ENCODE measurements around the gene RABGAP1L. TPM values are rescaled to one million over a fixed set of nuclear protein-coding genes. Genes with fewer than 3 reads are reported as not detected.

Gene RABGAP1L
- total RNA-seq, 6 experiments from 2014 or later, result 11.7 to 23.1 (median 18.5) TPM

DNA sequence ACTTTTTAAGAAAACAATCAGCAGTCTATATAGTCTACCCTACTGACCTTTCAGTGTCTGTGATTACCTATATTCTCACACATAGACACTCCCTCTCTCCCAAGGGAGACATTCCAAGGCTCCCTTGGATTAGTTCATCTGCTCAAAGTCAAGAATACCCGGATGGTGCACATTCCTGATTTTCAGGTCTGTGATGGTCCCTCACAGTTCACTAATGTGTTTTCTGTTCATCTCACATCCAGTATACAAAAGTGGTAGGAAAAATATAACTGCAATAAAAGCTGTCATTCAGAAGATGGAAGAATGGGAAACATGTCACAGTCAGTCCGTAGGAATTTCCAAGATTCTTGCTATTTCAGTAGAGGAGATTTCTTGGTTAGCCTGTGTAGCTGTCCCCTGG lies 616.3 kb downstream of the RABGAP1L start:
- H3K36me3 ChIP-seq, result no peaks in the 10 kb centered on the region
- no peaks in the 10 kb centered on the region for H3K9me3 ChIP-seq
- no peak for ATAC-seq
- no peak overlapping the region for H3K4me3 ChIP-seq
- H3K27me3 ChIP-seq, result no peaks in the 10 kb centered on the region
- peaks cover 0 to 10% (median 0%) of the 10 kb centered on the region in 4 donors for H3K4me1 ChIP-seq
- 93% methylated on average over 2 of the region's 2 CpGs for WGBS (ENCODE audit: insufficient coverage, low coverage, low lambda C conversion rate, missing lambda C conversion rate)
- TF ChIP-seq, protein P1, sequence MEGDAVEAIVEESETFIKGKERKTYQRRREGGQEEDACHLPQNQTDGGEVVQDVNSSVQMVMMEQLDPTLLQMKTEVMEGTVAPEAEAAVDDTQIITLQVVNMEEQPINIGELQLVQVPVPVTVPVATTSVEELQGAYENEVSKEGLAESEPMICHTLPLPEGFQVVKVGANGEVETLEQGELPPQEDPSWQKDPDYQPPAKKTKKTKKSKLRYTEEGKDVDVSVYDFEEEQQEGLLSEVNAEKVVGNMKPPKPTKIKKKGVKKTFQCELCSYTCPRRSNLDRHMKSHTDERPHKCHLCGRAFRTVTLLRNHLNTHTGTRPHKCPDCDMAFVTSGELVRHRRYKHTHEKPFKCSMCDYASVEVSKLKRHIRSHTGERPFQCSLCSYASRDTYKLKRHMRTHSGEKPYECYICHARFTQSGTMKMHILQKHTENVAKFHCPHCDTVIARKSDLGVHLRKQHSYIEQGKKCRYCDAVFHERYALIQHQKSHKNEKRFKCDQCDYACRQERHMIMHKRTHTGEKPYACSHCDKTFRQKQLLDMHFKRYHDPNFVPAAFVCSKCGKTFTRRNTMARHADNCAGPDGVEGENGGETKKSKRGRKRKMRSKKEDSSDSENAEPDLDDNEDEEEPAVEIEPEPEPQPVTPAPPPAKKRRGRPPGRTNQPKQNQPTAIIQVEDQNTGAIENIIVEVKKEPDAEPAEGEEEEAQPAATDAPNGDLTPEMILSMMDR (IDR thresholded peaks at IDR 0.05), result no peak
- TF ChIP-seq POLR2A (IDR thresholded peaks at IDR 0.05), result no peak
- H3K27ac ChIP-seq, result no peak overlapping the region
- no peak for DNase-seq
- intact Hi-C loops (cut with DNase I), result no loop called here

- peaks cover 0 to 4% (median 0%) of the 10 kb centered on the region in 4 donors for H3K4me1 ChIP-seq
- DNase-seq (no peak), ATAC-seq (no peak)
- intact Hi-C loops (cut with DNase I), result no loop called here
- H3K27me3 ChIP-seq, result no peaks in the 10 kb centered on the region
- H3K4me3 ChIP-seq, result no peak overlapping the region
- H3K9me3 ChIP-seq, result no peaks in the 10 kb centered on the region
- 100% methylated on average over 2 of the region's 2 CpGs for WGBS (ENCODE audit: insufficient coverage, low coverage, low lambda C conversion rate, missing lambda C conversion rate)
- no peaks in the 10 kb centered on the region for H3K36me3 ChIP-seq
- TF ChIP-seq, protein P1 (IDR thresholded peaks at IDR 0.05), result no peak
- TF ChIP-seq POLR2A (IDR thresholded peaks at IDR 0.05), result no peak
- no peak overlapping the region for H3K27ac ChIP-seq
Observed at GRCh38 chr1:174777262-174777661, 617.9 kb downstream of the RABGAP1L start.

GRCh38 chr1:174785510-174785909 lies 626.2 kb downstream of the RABGAP1L start:
- Histone ChIP-seq H3K36me3 (no peaks in the 10 kb centered on the region), H3K9me3 (no peaks in the 10 kb centered on the region), H3K27ac (no peak overlapping the region), H3K4me1 (peaks cover 0 to 4% (median 0%) of the 10 kb centered on the region in 4 donors), H3K4me3 (no peak overlapping the region), H3K27me3 (no peaks in the 10 kb centered on the region)
- 91% methylated on average over 6 of the region's 6 CpGs for WGBS (ENCODE audit: insufficient coverage, low coverage, low lambda C conversion rate, missing lambda C conversion rate)
- DNase-seq (no peak), ATAC-seq (no peak)
- TF ChIP-seq POLR2A (IDR thresholded peaks at IDR 0.05), result no peak
- TF ChIP-seq, protein P1 (IDR thresholded peaks at IDR 0.05), result no peak
- intact Hi-C loops (cut with DNase I), result no loop called here

GRCh38 chr1:174786358-174786757 lies 627.0 kb downstream of the RABGAP1L start:
- Histone ChIP-seq H3K27me3 (no peaks in the 10 kb centered on the region), H3K4me1 (peaks cover 0 to 4% (median 0%) of the 10 kb centered on the region in 4 donors), H3K9me3 (no peaks in the 10 kb centered on the region), H3K27ac (no peak overlapping the region), H3K36me3 (no peaks in the 10 kb centered on the region), H3K4me3 (no peak overlapping the region)
- ATAC-seq (no peak), DNase-seq (no peak)
- WGBS (ENCODE audit: insufficient coverage, low coverage, low lambda C conversion rate, missing lambda C conversion rate), result 44% methylated on average over 2 of the region's 2 CpGs
- intact Hi-C loops (cut with DNase I), result no loop called here
- TF ChIP-seq POLR2A (IDR thresholded peaks at IDR 0.05), result no peak

DNA sequence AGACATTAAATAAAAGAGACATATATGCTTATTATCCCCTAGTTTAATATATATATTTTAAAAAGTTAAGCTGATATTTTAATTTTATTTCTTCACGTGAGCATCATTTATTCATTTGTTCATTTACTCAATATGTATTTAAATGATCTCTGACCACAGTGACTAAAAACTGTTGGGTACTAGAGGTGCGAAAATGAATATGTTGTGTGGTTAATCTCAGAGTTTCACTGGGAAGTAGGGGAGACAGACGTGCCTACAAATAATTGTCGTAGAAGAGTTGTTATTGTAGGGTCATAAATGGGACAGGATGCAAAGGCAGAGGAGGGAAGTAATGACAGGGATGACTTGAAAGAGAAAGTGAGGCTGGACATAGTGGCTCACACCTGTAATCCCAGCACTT lies 627.4 kb downstream of the RABGAP1L start:
- no peak overlapping the region for H3K4me3 ChIP-seq
- no peak overlapping the region for H3K27ac ChIP-seq
- ATAC-seq (no peak), DNase-seq (no peak)
- TF ChIP-seq, protein P1 (IDR thresholded peaks at IDR 0.05), result no peak
- no peak for TF ChIP-seq POLR2A (IDR thresholded peaks at IDR 0.05)
- intact Hi-C loops (cut with DNase I), result no loop called here
- H3K9me3 ChIP-seq, result no peaks in the 10 kb centered on the region
- H3K36me3 ChIP-seq, result no peaks in the 10 kb centered on the region
- no peaks in the 10 kb centered on the region for H3K27me3 ChIP-seq
- 79% methylated on average over 4 of the region's 4 CpGs for WGBS (ENCODE audit: insufficient coverage, low coverage, low lambda C conversion rate, missing lambda C conversion rate)
- peaks cover 0 to 4% (median 0%) of the 10 kb centered on the region in 4 donors for H3K4me1 ChIP-seq

Measured in right lobe of liver (tissue), 6 donors.